B cell (primary cell): Measurements from ENCODE around the gene PCDHGA3. TPM values are rescaled to one million over a fixed set of nuclear protein-coding genes. Genes with fewer than 3 reads are reported as not detected.
A peak's percentile ranks its signal among the peaks of the same experiment; 100 is the strongest.

Source experiments
- ATAC-seq: fragments of 200-7000 bp; cut with Tn5 transposase; one replicate; pipeline ENCODE4 v1.10.0; 2021; ENCODE audit warnings: low read depth, mild to moderate bottlenecking, moderate number of reproducible peaks, moderate library complexity
- CTCF ChIA-PET: fragments of 350-600 bp; sonication (Branson Sonifier 250); formaldehyde crosslinking; loops from one replicate; lab custom pipeline; 2021; ENCODE audit warnings: antibody characterized with exemption, inconsistent platforms; lab: Charles Lee
- POLR2A ChIA-PET: fragments of 350-600 bp; sonication (Branson Sonifier 250); formaldehyde crosslinking; loops from one replicate; lab custom pipeline; 2021; ENCODE audit warnings: antibody characterized with exemption; lab: Charles Lee
- DNase-seq: peaks from one replicate; pipeline ENCODE4 v3.0.0; 2013
- H2AFZ ChIP-seq: 2 replicates; pipeline ENCODE4 v1.6.1; 2012; ENCODE audit warnings: mild to moderate bottlenecking, low read depth, low read length; ENCODE audit not compliant: insufficient read depth, poor library complexity, severe bottlenecking
- H3K27ac ChIP-seq, 2 donors: 1 replicate in 1 of 2; 2 replicates in 1 of 2; pipeline ENCODE4 v1.5.1; 2012 to 2013; ENCODE audit warnings: low read length in 2 of 2, mild to moderate bottlenecking in 2 of 2, moderate library complexity in 1 of 2
- H3K27me3 ChIP-seq, 4 experiments: fragments of 200-600 bp in 1 of 4; sonication (generic) in 1 of 4; replicated peaks in 1 of 4; 1 replicate in 2 of 4; 2 replicates in 2 of 4; pipeline versions ENCODE4 v1.6.1 to v1.7.0; 2013 to 2016; ENCODE audit warnings: low read length in 3 of 4, mild to moderate bottlenecking in 2 of 4, mixed read lengths in 1 of 4, moderate library complexity in 1 of 4; ENCODE audit not compliant: insufficient read depth in 4 of 4, control insufficient read depth in 3 of 4; ENCODE audit errors: control extremely low read depth in 1 of 4
- H3K36me3 ChIP-seq, 2 experiments: replicated peaks in 1 of 2; 1 replicate in 1 of 2; 2 replicates in 1 of 2; pipeline versions ENCODE4 v1.6.1 to v1.7.1; 2013; ENCODE audit warnings: low read length in 1 of 2; ENCODE audit not compliant: insufficient read depth in 2 of 2, control insufficient read depth in 1 of 2; ENCODE audit errors: control extremely low read depth in 1 of 2, extremely low read depth in 1 of 2
- H3K4me1 ChIP-seq, 2 donors: fragments of 200-600 bp in 1 of 2; sonication (generic) in 1 of 2; 1 replicate in 1 of 2; 2 replicates in 1 of 2; pipeline versions ENCODE4 v1.5.1 to v1.6.1; 2013 to 2017; ENCODE audit warnings: low read length in 2 of 2; ENCODE audit not compliant: control insufficient read depth in 2 of 2, insufficient read depth in 2 of 2
- H3K4me2 ChIP-seq: replicated peaks from 2 replicates; pipeline ENCODE3; 2012; ENCODE audit warnings: mild to moderate bottlenecking, low read depth, low read length; ENCODE audit not compliant: poor library complexity, severe bottlenecking
- H3K4me3 ChIP-seq, 5 experiments: fragments of 200-600 bp in 1 of 5; sonication (generic) in 1 of 5; 1 replicate in 3 of 5; 2 replicates in 2 of 5; pipeline versions ENCODE4 v1.5.1 to v1.7.0; 2011 to 2016; ENCODE audit warnings: low read length in 4 of 5, mild to moderate bottlenecking in 4 of 5, low read depth in 2 of 5, control low read depth in 1 of 5, moderate library complexity in 1 of 5; ENCODE audit not compliant: insufficient read depth in 1 of 5; ENCODE audit errors: control extremely low read depth in 1 of 5, extremely low read depth in 1 of 5
- H3K79me2 ChIP-seq: fragments of 200-600 bp; sonication (generic); one replicate; pipeline ENCODE4 v1.6.0; 2016; ENCODE audit warnings: low read length; ENCODE audit not compliant: control insufficient read depth, insufficient read depth
- H3K9ac ChIP-seq: fragments of 200-600 bp; sonication (generic); 2 replicates; pipeline ENCODE4 v1.6.1; 2017; ENCODE audit warnings: mild to moderate bottlenecking, low read length, moderate library complexity
- H3K9me3 ChIP-seq, 3 donors: one replicate each; pipeline versions ENCODE4 v1.6.1 to v1.7.1; 2013; ENCODE audit warnings: low read length in 2 of 3; ENCODE audit not compliant: control insufficient read depth in 2 of 3, insufficient read depth in 1 of 3; ENCODE audit errors: control extremely low read depth in 1 of 3
- H4K20me1 ChIP-seq: 2 replicates; pipeline ENCODE4 v1.6.0; 2012; ENCODE audit warnings: mild to moderate bottlenecking, low read length; ENCODE audit not compliant: insufficient read depth, control insufficient read depth, poor library complexity, severe bottlenecking
- H3K27ac Mint-ChIP-seq: one replicate; pipeline ENCODE4 v1.8.0; 2021; ENCODE audit warnings: mixed read lengths
- H3K27me3 Mint-ChIP-seq: one replicate; pipeline ENCODE4 v1.8.0; 2021; ENCODE audit warnings: mixed read lengths
- H3K4me1 Mint-ChIP-seq: one replicate; pipeline ENCODE4 v1.8.0; 2021; ENCODE audit warnings: mixed read lengths
- H3K4me3 Mint-ChIP-seq: one replicate; pipeline ENCODE4 v1.8.0; 2021; ENCODE audit warnings: mixed read lengths
- H3K9me3 Mint-ChIP-seq: one replicate; pipeline ENCODE4 v1.8.0; 2022; ENCODE audit warnings: mixed read lengths; ENCODE audit not compliant: insufficient read depth
- EZH2 ChIP-seq: IDR thresholded peaks from 2 replicates; pipeline ENCODE4 v1.6.1; 2012; ENCODE audit warnings: borderline replicate concordance, low read depth, mild to moderate bottlenecking, moderate library complexity, low read length; ENCODE audit not compliant: insufficient read depth, poor library complexity, severe bottlenecking
- WGBS: methylation state at CpG from one replicate; pipeline ENCODE4 v1.1.5; 2013; ENCODE audit warnings: missing lambda C conversion rate; ENCODE audit not compliant: insufficient coverage; 5-methylcytosine and 5-hydroxymethylcytosine counted together
- intact Hi-C: fragments of 100-400 bp; cut with micrococcal nuclease; formaldehyde crosslinking; loops from one replicate; pipeline ENCODE4 v1.10.0; 2022
- polyA plus RNA-seq: library from polyadenylated mRNA; depleted of rRNA; stranded (reverse); fragments of >200 nt; gene quantifications from 2 replicates; pipeline ENCODE4 v1.2.3, GENCODE V29; 2012
- total RNA-seq, 2 donors: library from RNA; stranded (reverse); fragments of 120-200 nt in 1 of 2; gene quantifications; 1 replicate in 1 of 2; 2 replicates in 1 of 2; pipeline versions ENCODE4 v1.2.3 to v1.2.4, GENCODE V29; 2013 to 2022
- TF ChIP-seq, protein P1 (sequence below): fragments of 200-600 bp; IDR thresholded peaks from one replicate; pipeline ENCODE4 v1.8.0; 2022; ENCODE audit warnings: antibody characterized with exemption, mild to moderate bottlenecking

Gene PCDHGA3
- total and polyA plus RNA-seq, 2 donors (not counting 1 experiment from before 2014, with no cell fraction given), result 0.10 to 0.32 TPM

GRCh38 chr5:141359790-141360426, 16.3 kb downstream of the PCDHGA3 start, which contains the start of gene PCDHGB2:
Gene PCDHGB2 (plus strand): TSS chr5:141359994. CDS start chr5:141360136, 142 bp downstream.
- peak within 1 kb of the TSS; percentile 28 for H3K27ac Mint-ChIP-seq
- peaks cover 7% of the 10 kb centered on the region for H3K9me3 Mint-ChIP-seq
- H3K27me3 ChIP-seq, result peaks cover 0 to 69% (median 43%) of the 10 kb centered on the region in 4 experiments
- peak within 1 kb of the TSS; percentile 30 for H2AFZ ChIP-seq
- intact Hi-C loops, result no loop called here
- H3K4me3 Mint-ChIP-seq, result peak within 1 kb of the TSS; percentile 81
- H3K9me3 ChIP-seq, result peaks cover 6 to 57% (median 43%) of the 10 kb centered on the region in 3 donors
- DNase-seq, result peak; percentile 47
- no peaks in the 10 kb centered on the region for H4K20me1 ChIP-seq
- H3K4me3 ChIP-seq, result peak within 1 kb of the TSS in 4 of 5 experiments; percentile 36 to 46 (median 44)
- H3K4me2 ChIP-seq, result peak within 1 kb of the TSS; percentile 46
- H3K27ac ChIP-seq, result no peak within 1 kb of the TSS
- H3K36me3 ChIP-seq, result no peaks in the 10 kb centered on the region
- ChIA-PET CTCF (interaction anchor here (1.0 to 2.1 kb wide), 2 partner anchors 40 to 202 kb away, joined by 3 to 6 read pairs; partner anchors contain the start of gene TAF7), POLR2A (no interaction called here)
- peak; percentile 43 for ATAC-seq
- no peak for TF ChIP-seq EZH2
- TF ChIP-seq, protein P1, sequence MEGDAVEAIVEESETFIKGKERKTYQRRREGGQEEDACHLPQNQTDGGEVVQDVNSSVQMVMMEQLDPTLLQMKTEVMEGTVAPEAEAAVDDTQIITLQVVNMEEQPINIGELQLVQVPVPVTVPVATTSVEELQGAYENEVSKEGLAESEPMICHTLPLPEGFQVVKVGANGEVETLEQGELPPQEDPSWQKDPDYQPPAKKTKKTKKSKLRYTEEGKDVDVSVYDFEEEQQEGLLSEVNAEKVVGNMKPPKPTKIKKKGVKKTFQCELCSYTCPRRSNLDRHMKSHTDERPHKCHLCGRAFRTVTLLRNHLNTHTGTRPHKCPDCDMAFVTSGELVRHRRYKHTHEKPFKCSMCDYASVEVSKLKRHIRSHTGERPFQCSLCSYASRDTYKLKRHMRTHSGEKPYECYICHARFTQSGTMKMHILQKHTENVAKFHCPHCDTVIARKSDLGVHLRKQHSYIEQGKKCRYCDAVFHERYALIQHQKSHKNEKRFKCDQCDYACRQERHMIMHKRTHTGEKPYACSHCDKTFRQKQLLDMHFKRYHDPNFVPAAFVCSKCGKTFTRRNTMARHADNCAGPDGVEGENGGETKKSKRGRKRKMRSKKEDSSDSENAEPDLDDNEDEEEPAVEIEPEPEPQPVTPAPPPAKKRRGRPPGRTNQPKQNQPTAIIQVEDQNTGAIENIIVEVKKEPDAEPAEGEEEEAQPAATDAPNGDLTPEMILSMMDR, result peak; percentile 43
- no peaks in the 10 kb centered on the region for H3K79me2 ChIP-seq
- H3K4me1 ChIP-seq, result peaks cover 0 to 4% of the 10 kb centered on the region in 2 donors
- 21% methylated on average over 22 of the region's 24 CpGs for WGBS
- H3K27me3 Mint-ChIP-seq, result peaks cover 64% of the 10 kb centered on the region
- peaks cover 9% of the 10 kb centered on the region for H3K4me1 Mint-ChIP-seq
- peak within 1 kb of the TSS; percentile 49 for H3K9ac ChIP-seq

DNA sequence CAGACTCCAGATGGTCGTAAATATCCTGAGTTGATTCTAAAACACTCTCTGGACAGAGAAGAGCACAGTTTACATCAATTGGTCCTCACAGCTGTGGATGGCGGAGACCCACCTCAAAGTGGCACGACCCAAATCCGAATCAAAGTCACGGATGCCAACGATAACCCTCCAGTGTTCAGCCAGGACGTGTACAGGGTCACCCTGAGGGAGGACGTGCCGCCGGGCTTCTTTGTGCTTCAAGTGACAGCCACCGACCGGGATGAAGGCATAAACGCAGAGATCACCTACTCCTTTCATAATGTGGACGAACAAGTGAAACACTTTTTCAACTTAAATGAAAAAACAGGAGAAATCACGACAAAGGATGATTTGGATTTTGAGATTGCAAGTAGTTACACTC, 17.1 kb downstream of the PCDHGA3 start:
- Histone ChIP-seq H3K4me3 (peak overlapping the region in 1 of 5 experiments; percentile 45), H3K4me2 (peak overlapping the region; percentile 46), H2AFZ (no peak overlapping the region), H3K4me1 (peaks cover 0 to 4% of the 10 kb centered on the region in 2 donors), H4K20me1 (no peaks in the 10 kb centered on the region), H3K79me2 (no peaks in the 10 kb centered on the region), H3K9me3 (peaks cover 8 to 57% (median 51%) of the 10 kb centered on the region in 3 donors), H3K27me3 (peaks cover 0 to 71% (median 45%) of the 10 kb centered on the region in 4 experiments), H3K27ac (no peak overlapping the region), H3K36me3 (no peaks in the 10 kb centered on the region), H3K9ac (no peak overlapping the region)
- Mint-ChIP-seq H3K27me3 (peaks cover 70% of the 10 kb centered on the region), H3K27ac (no peak overlapping the region), H3K4me3 (peak overlapping the region; percentile 26), H3K4me1 (peaks cover 9% of the 10 kb centered on the region), H3K9me3 (peaks cover 7% of the 10 kb centered on the region)
- ATAC-seq, result no peak
- POLR2A ChIA-PET, result no interaction called here
- intact Hi-C loops, result no loop called here
- TF ChIP-seq, protein P1, result no peak
- TF ChIP-seq EZH2, result no peak
- WGBS, result 64% methylated on average over 13 of the region's 15 CpGs
- DNase-seq, result no peak
- CTCF ChIA-PET, result no interaction called here
